Coronary artery (tissue), 2 donors: Measurements from ENCODE around the gene TEAD1.

Source experiments
- DNase-seq: peaks from one replicate; pipeline ENCODE4 v3.0.0-alpha.2; 2017; ENCODE audit warnings: low spot score
- H3K27ac ChIP-seq, 2 donors: fragments of 200-600 bp; sonication (generic); one replicate each; pipeline ENCODE4 v1.5.1; 2016 to 2019
- H3K4me3 ChIP-seq: fragments of 200-600 bp; sonication (generic); 2 replicates; pipeline ENCODE4 v1.5.1; 2016; ENCODE audit warnings: mild to moderate bottlenecking, moderate library complexity
- TF ChIP-seq, protein P1 (sequence below): fragments of 200-600 bp; sonication (generic); IDR thresholded peaks from one replicate; pipeline ENCODE4 v1.5.1; 2019; ENCODE audit warnings: antibody characterized with exemption

Gene TEAD1

DNA sequence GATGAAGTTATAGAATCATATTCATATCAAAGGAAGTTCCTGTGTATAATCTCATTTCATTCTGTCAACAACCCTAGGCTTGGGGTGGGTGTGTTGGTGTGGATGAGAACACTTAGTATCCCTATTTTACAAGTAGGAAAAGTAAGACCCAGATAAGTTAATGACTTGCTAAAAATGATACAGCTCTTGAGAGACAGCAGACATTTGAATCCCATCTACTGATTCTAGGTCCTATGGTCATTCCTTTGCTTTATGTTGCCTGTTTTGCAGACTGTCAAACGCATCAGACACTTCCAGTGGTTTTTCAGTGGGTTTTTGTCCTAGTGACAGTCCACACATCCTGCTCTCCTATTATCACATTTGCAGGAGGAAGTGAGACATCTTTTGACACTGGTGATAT is 153.1 kb downstream of the TEAD1 start:
- TF ChIP-seq, protein P1, sequence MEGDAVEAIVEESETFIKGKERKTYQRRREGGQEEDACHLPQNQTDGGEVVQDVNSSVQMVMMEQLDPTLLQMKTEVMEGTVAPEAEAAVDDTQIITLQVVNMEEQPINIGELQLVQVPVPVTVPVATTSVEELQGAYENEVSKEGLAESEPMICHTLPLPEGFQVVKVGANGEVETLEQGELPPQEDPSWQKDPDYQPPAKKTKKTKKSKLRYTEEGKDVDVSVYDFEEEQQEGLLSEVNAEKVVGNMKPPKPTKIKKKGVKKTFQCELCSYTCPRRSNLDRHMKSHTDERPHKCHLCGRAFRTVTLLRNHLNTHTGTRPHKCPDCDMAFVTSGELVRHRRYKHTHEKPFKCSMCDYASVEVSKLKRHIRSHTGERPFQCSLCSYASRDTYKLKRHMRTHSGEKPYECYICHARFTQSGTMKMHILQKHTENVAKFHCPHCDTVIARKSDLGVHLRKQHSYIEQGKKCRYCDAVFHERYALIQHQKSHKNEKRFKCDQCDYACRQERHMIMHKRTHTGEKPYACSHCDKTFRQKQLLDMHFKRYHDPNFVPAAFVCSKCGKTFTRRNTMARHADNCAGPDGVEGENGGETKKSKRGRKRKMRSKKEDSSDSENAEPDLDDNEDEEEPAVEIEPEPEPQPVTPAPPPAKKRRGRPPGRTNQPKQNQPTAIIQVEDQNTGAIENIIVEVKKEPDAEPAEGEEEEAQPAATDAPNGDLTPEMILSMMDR, result no peak
- peak overlapping the region; percentile 63 for H3K4me3 ChIP-seq
- H3K27ac ChIP-seq, result peak overlapping the region in 1 of 2 donors; percentile 52
- DNase-seq, result no peak

DNA sequence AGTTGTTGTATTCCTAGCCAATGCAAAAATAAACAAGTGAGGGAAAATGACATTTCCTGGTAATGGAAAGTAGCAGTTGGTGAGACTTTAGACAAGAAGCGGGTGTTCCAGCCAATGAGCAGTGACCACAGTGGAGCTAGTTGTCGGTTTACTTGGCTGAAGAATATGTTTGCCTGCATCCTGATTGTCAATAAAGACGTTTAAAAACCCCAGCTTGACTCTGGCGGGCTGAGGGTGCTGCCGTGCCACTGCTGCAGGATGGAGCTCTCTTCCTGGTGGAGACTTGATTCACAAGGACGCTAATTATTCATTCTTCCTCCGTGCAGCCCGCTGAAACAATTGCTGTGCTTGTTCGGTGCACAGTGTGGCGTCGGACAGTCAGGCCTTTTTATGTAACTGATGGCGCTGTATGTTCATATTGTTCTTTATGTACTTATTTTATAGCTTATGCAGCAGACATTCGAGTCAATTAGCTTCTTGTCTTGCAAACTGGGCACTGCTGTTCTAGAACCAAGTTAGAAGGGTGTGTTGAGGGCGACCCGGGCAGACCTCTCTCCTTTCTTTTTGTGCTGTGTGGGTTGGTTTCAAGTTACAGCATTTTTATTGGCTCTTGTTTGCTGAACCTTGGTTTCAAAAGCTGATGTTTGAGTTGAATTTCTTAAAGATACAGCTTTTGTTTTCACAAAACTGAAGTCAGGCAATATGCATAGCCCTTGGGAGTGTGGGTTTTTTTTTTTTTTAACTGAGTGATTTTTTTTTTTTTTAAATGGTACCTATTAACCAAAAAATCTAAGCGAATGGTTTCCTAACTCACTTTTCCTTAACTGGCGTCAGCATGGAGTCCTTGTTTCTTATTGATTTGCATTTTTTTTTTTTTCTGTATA is 153.9 kb downstream of the TEAD1 start:
- peak overlapping the region; percentile 63 for H3K4me3 ChIP-seq
- peak overlapping the region; percentile 25 to 52 for H3K27ac ChIP-seq
- no peak for DNase-seq

DNA sequence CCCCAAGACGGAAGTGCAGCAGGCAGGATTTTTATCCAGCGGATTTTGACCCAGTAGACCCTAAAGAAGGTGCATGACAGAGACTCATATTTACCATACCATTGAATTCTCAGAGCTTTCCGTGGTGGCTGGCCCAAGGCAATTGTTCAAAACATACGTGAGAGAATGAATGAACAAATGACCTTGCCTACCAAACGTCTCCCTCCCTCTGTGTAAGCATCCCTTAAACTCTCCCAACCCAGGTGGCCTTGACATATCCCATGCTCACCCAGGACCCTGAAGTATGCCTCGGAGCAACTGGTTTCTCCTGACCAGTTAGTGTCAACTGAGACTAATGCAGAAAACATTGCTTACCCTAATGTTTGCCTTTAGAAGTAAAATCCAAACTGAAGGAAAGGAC is 154.9 kb downstream of the TEAD1 start:
- H3K27ac ChIP-seq, result peak overlapping the region in 1 of 2 donors; percentile 11
- DNase-seq, result no peak
- TF ChIP-seq, protein P1, result no peak
- H3K4me3 ChIP-seq, result no peak overlapping the region

More for the DNA sequence above, 153.9 kb downstream of the TEAD1 start:
- TF ChIP-seq, protein P1, result no peak

DNA sequence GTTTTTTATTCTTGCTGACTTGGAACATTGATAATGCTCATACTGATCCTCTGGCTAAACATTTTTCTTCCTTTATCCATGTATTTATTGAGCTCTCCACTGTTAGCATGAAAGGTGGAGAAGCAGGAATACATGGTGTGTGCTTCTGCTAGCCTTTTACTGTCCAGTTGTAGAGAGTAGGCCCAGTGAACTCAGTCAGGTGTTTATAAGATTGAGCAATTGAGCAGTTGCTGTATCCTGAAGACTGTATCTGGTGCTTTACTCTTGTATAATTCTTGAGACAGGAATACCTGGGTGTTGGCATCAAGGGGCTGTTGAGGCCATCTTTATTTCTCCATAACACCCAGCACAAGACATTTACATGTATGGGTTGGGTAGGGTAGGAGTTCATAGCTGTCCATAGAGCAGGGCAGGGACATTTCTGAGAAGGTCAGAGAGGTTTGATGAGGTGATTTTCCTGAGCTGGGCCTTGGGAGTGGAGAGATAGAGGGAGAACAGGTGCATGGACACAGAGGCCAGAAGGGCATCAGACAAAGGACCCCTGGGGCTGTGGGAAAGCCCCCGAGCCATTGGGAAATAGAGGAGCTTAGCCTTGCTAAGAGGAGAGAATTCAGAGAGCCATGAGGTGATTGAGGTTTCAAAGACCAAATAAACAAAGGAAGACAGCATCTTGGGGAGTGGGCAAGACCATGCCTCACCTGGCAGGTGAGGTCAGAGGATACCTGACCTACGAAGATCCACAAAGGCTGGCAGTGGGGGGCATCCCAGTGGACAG is 155.5 kb downstream of the TEAD1 start:
- no peak for DNase-seq
- Histone ChIP-seq H3K4me3 (no peak overlapping the region), H3K27ac (no peak overlapping the region)
- TF ChIP-seq, protein P1, result no peak

DNA sequence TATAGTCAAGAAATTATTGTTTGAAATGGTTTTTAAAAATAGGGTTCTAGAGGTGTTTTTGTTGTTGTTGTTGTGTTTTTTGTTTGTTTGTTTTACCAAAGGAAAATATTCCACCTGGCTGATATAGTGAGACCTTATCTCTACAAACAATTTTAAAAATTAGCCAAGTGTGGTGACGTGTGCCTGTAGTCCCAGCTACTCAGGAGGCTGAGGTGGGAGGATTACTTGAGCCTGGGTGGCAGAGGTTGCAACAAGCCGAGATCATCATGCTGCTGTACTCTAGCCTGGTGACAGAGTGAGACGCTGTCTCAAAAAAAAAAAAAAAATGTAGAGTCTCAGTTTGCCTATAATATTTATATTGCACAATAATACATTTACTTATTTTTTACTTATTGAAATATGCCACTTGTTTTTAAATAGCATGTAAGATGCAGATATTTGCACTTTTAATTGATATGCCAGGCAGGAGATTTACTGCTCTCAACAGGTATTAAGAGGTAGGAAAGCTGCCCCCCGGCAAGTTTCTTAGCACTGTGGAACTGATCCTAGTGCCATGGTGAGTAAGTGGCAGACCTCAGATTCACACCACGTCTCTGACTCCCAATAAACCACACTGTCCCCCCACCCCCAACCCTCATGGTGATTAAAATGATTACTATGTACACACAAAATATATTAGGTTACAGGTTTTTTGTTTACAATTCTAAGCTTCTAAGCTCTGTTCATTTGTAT is 157.4 kb downstream of the TEAD1 start:
- TF ChIP-seq, protein P1, result no peak
- no peak for DNase-seq
- H3K27ac ChIP-seq, result no peak overlapping the region
- no peak overlapping the region for H3K4me3 ChIP-seq

DNA sequence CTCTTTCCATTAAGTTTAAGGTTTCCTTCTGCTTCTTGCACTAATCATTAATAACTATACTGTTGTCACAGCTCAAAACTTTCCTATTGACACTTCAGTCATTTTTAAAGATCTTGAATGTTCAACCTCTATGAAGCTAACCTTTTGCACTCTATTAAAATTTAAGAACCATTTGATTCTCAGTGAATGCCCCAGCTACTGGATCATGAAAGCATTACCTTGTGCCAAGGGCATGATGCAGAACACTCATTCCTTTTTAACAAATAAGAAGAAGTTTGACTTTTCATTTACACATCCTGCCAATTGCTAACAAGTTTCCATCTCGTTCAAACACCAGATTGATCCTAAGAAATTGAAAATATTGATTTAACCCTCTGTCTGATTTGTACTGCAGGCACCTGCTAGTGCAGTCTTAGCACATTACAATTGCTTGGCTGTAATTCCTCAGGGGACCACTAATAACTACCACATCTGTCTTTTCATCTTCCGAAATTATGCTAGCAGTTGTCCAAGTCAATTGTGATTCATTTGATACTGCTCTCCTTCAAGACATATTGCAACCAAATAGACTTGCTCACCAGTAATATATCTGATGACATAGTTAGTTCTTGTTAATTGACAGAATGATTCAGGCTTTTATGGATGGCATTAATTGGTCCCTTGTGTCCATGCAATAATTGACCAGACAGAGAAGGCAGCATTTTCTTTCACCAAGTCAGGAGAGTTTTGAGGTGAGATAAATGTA is 158.4 kb downstream of the TEAD1 start:
- Histone ChIP-seq H3K4me3 (no peak overlapping the region), H3K27ac (no peak overlapping the region)
- TF ChIP-seq, protein P1, result no peak
- DNase-seq, result no peak
